ENCODE measurements around the gene RGS11.
"Not testable (repeated sequence)": the region's sequence is repeated elsewhere in the genome, so short reads cannot be mapped to it uniquely, and the experiment has no call there.

RGS11 gene

GRCh38 chr16:261031-261691 is 14.6 kb downstream of the RGS11 start:
- Histone ChIP-seq H3K27ac (ENCODE audit: low read depth, low read length, severe bottlenecking) (no peak overlapping the region), H3K36me3 (ENCODE audit: control insufficient read depth, insufficient read depth, low read length) (peaks cover 35% of the 10 kb centered on the region), H3K4me3 (ENCODE audit: extremely low read depth, insufficient read depth, low read length, poor library complexity, severe bottlenecking) (no peak overlapping the region), H3K9me3 (ENCODE audit: control insufficient read depth, low read length) (no peaks in the 10 kb centered on the region), H3K4me1 (ENCODE audit: control insufficient read depth, insufficient read depth, low read length, poor library complexity, severe bottlenecking) (no peaks in the 10 kb centered on the region)
- WGBS, 2 experiments (ENCODE audit: insufficient coverage in 2 of 2), result 98% methylated on average over 26 to 28 of the region's 28 CpGs

- 94 to 97% methylated on average over 19 of the region's 19 CpGs for WGBS, 2 experiments (ENCODE audit: insufficient coverage in 2 of 2)
These were observed 15.4 kb downstream of the RGS11 start for GRCh38 chr16:260326-260725.

GRCh38 chr16:259814-260253 is 15.9 kb downstream of the RGS11 start:
- H3K4me1 ChIP-seq (ENCODE audit: control insufficient read depth, insufficient read depth, low read length, poor library complexity, severe bottlenecking), result no peaks in the 10 kb centered on the region
- H3K36me3 ChIP-seq (ENCODE audit: control insufficient read depth, insufficient read depth, low read length), result peaks cover 43% of the 10 kb centered on the region
- no peaks in the 10 kb centered on the region for H3K9me3 ChIP-seq (ENCODE audit: control insufficient read depth, low read length)
- WGBS, 2 experiments (ENCODE audit: insufficient coverage in 2 of 2), result 90 to 94% methylated on average over 11 to 13 of the region's 13 CpGs
- H3K27ac ChIP-seq (ENCODE audit: low read depth, low read length, severe bottlenecking), result no peak overlapping the region
- H3K4me3 ChIP-seq (ENCODE audit: extremely low read depth, insufficient read depth, low read length, poor library complexity, severe bottlenecking), result no peak overlapping the region

More at GRCh38 chr16:260326-260725, 15.4 kb downstream of the RGS11 start:
- peaks cover 40% of the 10 kb centered on the region for H3K36me3 ChIP-seq (ENCODE audit: control insufficient read depth, insufficient read depth, low read length)
- H3K27ac ChIP-seq (ENCODE audit: low read depth, low read length, severe bottlenecking), result no peak overlapping the region
- H3K4me3 ChIP-seq (ENCODE audit: extremely low read depth, insufficient read depth, low read length, poor library complexity, severe bottlenecking), result no peak overlapping the region
- no peaks in the 10 kb centered on the region for H3K4me1 ChIP-seq (ENCODE audit: control insufficient read depth, insufficient read depth, low read length, poor library complexity, severe bottlenecking)
- H3K9me3 ChIP-seq (ENCODE audit: control insufficient read depth, low read length), result no peaks in the 10 kb centered on the region

- Histone ChIP-seq H3K27ac (ENCODE audit: low read depth, low read length, severe bottlenecking) (no peak overlapping the region), H3K9me3 (ENCODE audit: control insufficient read depth, low read length) (no peaks in the 10 kb centered on the region), H3K36me3 (ENCODE audit: control insufficient read depth, insufficient read depth, low read length) (peaks cover 45% of the 10 kb centered on the region), H3K4me1 (ENCODE audit: control insufficient read depth, insufficient read depth, low read length, poor library complexity, severe bottlenecking) (no peaks in the 10 kb centered on the region), H3K4me3 (ENCODE audit: extremely low read depth, insufficient read depth, low read length, poor library complexity, severe bottlenecking) (no peak overlapping the region)
- 94 to 95% methylated on average over 4 to 6 of the region's 10 CpGs for WGBS, 2 experiments (ENCODE audit: insufficient coverage in 2 of 2)
These were observed 16.5 kb downstream of the RGS11 start for GRCh38 chr16:259226-259625.

GRCh38 chr16:258091-258490 is 17.7 kb downstream of the RGS11 start:
- H3K27ac ChIP-seq (ENCODE audit: low read depth, low read length, severe bottlenecking); H3K4me1 ChIP-seq (ENCODE audit: control insufficient read depth, insufficient read depth, low read length, poor library complexity, severe bottlenecking); H3K9me3 ChIP-seq (ENCODE audit: control insufficient read depth, low read length); H3K4me3 ChIP-seq (ENCODE audit: extremely low read depth, insufficient read depth, low read length, poor library complexity, severe bottlenecking): not testable (repeated sequence)
- H3K36me3 ChIP-seq (ENCODE audit: control insufficient read depth, insufficient read depth, low read length), result peaks cover 46% of the 10 kb centered on the region
- 100% methylated on average over 2 of the region's 13 CpGs for WGBS, 2 experiments (ENCODE audit: insufficient coverage in 2 of 2)

- H3K36me3 ChIP-seq (ENCODE audit: control insufficient read depth, insufficient read depth, low read length), result peaks cover 42% of the 10 kb centered on the region
- no peak overlapping the region for H3K4me3 ChIP-seq (ENCODE audit: extremely low read depth, insufficient read depth, low read length, poor library complexity, severe bottlenecking)
- WGBS, 2 experiments (ENCODE audit: insufficient coverage in 2 of 2), result 92 to 94% methylated on average over 2 to 4 of the region's 6 CpGs
- H3K4me1 ChIP-seq (ENCODE audit: control insufficient read depth, insufficient read depth, low read length, poor library complexity, severe bottlenecking), result peaks cover 2% of the 10 kb centered on the region
- H3K9me3 ChIP-seq (ENCODE audit: control insufficient read depth, low read length), result no peaks in the 10 kb centered on the region
- H3K27ac ChIP-seq (ENCODE audit: low read depth, low read length, severe bottlenecking), result no peak overlapping the region
These were observed 20.6 kb downstream of the RGS11 start for GRCh38 chr16:255183-255582.

GRCh38 chr16:254461-254860 is 21.3 kb downstream of the RGS11 start:
- Histone ChIP-seq H3K4me1 (ENCODE audit: control insufficient read depth, insufficient read depth, low read length, poor library complexity, severe bottlenecking) (peaks cover 5% of the 10 kb centered on the region), H3K27ac (ENCODE audit: low read depth, low read length, severe bottlenecking) (no peak overlapping the region), H3K4me3 (ENCODE audit: extremely low read depth, insufficient read depth, low read length, poor library complexity, severe bottlenecking) (no peak overlapping the region), H3K9me3 (ENCODE audit: control insufficient read depth, low read length) (no peaks in the 10 kb centered on the region), H3K36me3 (ENCODE audit: control insufficient read depth, insufficient read depth, low read length) (peaks cover 38% of the 10 kb centered on the region)
- WGBS, 2 experiments (ENCODE audit: insufficient coverage in 2 of 2), result 91 to 95% methylated on average over 20 to 25 of the region's 25 CpGs

- peaks cover 34% of the 10 kb centered on the region for H3K36me3 ChIP-seq (ENCODE audit: control insufficient read depth, insufficient read depth, low read length)
- H3K4me3 ChIP-seq (ENCODE audit: extremely low read depth, insufficient read depth, low read length, poor library complexity, severe bottlenecking), result no peak overlapping the region
- no peak overlapping the region for H3K27ac ChIP-seq (ENCODE audit: low read depth, low read length, severe bottlenecking)
- H3K4me1 ChIP-seq (ENCODE audit: control insufficient read depth, insufficient read depth, low read length, poor library complexity, severe bottlenecking), result peaks cover 5% of the 10 kb centered on the region
- H3K9me3 ChIP-seq (ENCODE audit: control insufficient read depth, low read length), result no peaks in the 10 kb centered on the region
- WGBS, 2 experiments (ENCODE audit: insufficient coverage in 2 of 2), result 92 to 99% methylated on average over 6 of the region's 6 CpGs
These were observed 21.9 kb downstream of the RGS11 start for GRCh38 chr16:253833-254232.

GRCh38 chr16:252366-253337 is 23.1 kb downstream of the RGS11 start:
- H3K4me1 ChIP-seq (ENCODE audit: control insufficient read depth, insufficient read depth, low read length, poor library complexity, severe bottlenecking), result peaks cover 5% of the 10 kb centered on the region
- WGBS, 2 experiments (ENCODE audit: insufficient coverage in 2 of 2), result 90 to 96% methylated on average over 14 to 19 of the region's 30 CpGs
- H3K36me3 ChIP-seq (ENCODE audit: control insufficient read depth, insufficient read depth, low read length), result peaks cover 34% of the 10 kb centered on the region
- no peak overlapping the region for H3K4me3 ChIP-seq (ENCODE audit: extremely low read depth, insufficient read depth, low read length, poor library complexity, severe bottlenecking)
- no peaks in the 10 kb centered on the region for H3K9me3 ChIP-seq (ENCODE audit: control insufficient read depth, low read length)
- no peak overlapping the region for H3K27ac ChIP-seq (ENCODE audit: low read depth, low read length, severe bottlenecking)

GRCh38 chr16:249431-249830 is 26.3 kb downstream of the RGS11 start:
- H3K9me3 ChIP-seq (ENCODE audit: control insufficient read depth, low read length), result no peaks in the 10 kb centered on the region
- no peak overlapping the region for H3K27ac ChIP-seq (ENCODE audit: low read depth, low read length, severe bottlenecking)
- H3K4me1 ChIP-seq (ENCODE audit: control insufficient read depth, insufficient read depth, low read length, poor library complexity, severe bottlenecking), result peaks cover 5% of the 10 kb centered on the region
- 93 to 98% methylated on average over 8 to 12 of the region's 12 CpGs for WGBS, 2 experiments (ENCODE audit: insufficient coverage in 2 of 2)
- no peak overlapping the region for H3K4me3 ChIP-seq (ENCODE audit: extremely low read depth, insufficient read depth, low read length, poor library complexity, severe bottlenecking)
- peaks cover 20% of the 10 kb centered on the region for H3K36me3 ChIP-seq (ENCODE audit: control insufficient read depth, insufficient read depth, low read length)

Data from mesodermal cell (in vitro differentiated cells).